Kidney epithelial cell (primary cell): ENCODE data around the gene KRTCAP2. TPM values are rescaled to one million over a fixed set of nuclear protein-coding genes. Genes with fewer than 3 reads are reported as not detected.
"Not testable (repeated sequence)": the region's sequence is repeated elsewhere in the genome, so short reads cannot be mapped to it uniquely, and the experiment has no call there.

ENCODE experiments used
- DNase-seq: peaks from one replicate; pipeline ENCODE4 v3.0.0-alpha.2; 2010; ENCODE audit warnings: low read depth
- H3K27me3 ChIP-seq: 2 replicates; pipeline ENCODE4 v1.6.0; 2011; ENCODE audit warnings: low read length; ENCODE audit not compliant: control insufficient read depth, insufficient read depth
- H3K36me3 ChIP-seq: 2 replicates; pipeline ENCODE4 v1.5.1; 2011; ENCODE audit warnings: low read length; ENCODE audit not compliant: control insufficient read depth, insufficient read depth
- H3K4me3 ChIP-seq: 2 replicates; pipeline ENCODE4 v1.5.1; 2011; ENCODE audit warnings: low read depth, mild to moderate bottlenecking, control low read depth, low read length
- total RNA-seq: library from RNA; depleted of rRNA; stranded (reverse); fragments of >200 nt; gene quantifications from 2 replicates; pipeline ENCODE4 v1.2.3, GENCODE V29; 2015
- TF ChIP-seq, protein P1 (sequence below): IDR thresholded peaks from 2 replicates; pipeline ENCODE4 v1.5.1; 2011; ENCODE audit warnings: mild to moderate bottlenecking, moderate library complexity, low read length, control low read depth, inconsistent platforms; ENCODE audit not compliant: insufficient read depth, poor library complexity, severe bottlenecking

The KRTCAP2 gene
- 207 and 241 TPM in 2 replicates for total RNA-seq

DNA sequence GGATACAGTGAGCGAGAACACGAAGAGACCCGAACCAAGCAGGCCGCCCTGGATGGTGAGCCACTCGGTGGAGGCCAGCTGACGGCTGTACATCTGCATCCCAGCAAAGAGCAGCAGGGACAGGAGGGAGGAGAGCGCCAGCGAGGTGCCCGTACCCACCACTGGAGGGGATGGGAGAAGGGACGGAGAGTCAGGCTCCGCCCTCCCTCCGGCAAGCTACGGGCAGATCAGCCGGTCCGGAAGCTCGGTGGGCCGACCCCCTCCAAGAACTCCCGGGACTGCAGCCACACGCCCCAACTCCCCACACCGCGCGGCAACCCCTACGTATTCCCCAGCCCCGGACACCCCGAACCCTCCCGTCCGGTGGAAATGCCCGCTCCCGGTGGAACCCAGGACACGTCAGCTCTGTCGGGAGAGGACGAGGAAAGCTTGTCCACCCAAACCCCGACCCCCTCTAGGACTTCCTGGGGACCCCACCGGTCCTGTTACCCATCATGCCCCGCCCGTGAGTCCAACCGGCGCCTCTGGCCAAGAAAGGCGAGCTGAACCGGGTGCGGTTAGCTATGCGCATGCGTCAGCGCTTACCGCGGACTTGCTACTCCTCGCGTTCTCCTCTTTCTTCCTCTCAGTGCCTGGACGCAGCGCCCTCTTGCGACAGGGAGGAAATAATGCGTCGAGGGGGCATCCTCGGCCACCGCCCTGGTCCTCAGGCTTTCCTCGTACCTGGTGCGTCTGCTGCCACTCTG lies at the start of gene KRTCAP2:
KRTCAP2 (minus strand) TSS at position 573 of the 746 bp plus-strand sequence; CDS start at position 493, 80 bp downstream.
- Histone ChIP-seq H3K36me3 (peaks cover 1% of the 10 kb centered on the region), H3K4me3 (peak within 1 kb of the TSS; percentile 85), H3K27me3 (no peaks in the 10 kb centered on the region)
- peak; percentile 86 for DNase-seq
- TF ChIP-seq, protein P1, sequence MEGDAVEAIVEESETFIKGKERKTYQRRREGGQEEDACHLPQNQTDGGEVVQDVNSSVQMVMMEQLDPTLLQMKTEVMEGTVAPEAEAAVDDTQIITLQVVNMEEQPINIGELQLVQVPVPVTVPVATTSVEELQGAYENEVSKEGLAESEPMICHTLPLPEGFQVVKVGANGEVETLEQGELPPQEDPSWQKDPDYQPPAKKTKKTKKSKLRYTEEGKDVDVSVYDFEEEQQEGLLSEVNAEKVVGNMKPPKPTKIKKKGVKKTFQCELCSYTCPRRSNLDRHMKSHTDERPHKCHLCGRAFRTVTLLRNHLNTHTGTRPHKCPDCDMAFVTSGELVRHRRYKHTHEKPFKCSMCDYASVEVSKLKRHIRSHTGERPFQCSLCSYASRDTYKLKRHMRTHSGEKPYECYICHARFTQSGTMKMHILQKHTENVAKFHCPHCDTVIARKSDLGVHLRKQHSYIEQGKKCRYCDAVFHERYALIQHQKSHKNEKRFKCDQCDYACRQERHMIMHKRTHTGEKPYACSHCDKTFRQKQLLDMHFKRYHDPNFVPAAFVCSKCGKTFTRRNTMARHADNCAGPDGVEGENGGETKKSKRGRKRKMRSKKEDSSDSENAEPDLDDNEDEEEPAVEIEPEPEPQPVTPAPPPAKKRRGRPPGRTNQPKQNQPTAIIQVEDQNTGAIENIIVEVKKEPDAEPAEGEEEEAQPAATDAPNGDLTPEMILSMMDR = peak; percentile 90

DNA sequence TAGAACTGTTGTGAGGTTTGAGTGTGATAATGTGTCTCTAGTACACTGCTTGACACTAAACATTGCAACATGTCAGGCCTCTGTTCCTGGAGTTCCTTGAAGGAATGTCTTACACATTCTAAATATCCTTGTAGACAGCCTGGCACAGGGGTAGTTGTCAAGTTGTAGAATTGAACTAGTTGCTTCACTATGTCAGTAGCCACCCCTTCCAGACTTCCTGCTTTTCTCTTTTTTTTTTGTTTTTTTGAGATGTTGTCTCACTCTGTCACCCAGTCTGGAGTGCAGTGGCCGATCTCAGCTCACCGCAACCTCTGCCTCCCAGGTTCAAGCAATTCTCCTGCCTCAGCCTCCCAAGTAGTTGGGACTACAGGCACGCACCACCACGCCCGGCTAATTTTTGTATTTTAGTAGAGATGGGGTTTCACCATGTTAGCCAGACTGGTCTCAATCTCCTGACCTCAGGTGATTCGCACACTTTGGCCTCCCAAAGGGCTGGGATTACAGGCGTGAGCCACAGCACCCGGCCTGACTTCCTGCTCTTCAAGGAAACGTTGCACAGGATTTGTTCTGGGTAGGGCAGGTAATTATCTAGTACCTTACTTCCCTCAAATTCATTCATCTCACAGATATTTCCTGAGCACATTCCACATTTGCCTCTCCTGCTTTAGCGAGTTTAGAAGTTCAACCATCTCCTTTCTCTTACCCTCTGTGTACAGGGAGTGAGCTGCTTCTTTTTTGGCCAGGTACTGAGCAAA lies 47.3 kb upstream of the KRTCAP2 start:
- not testable (repeated sequence) for H3K4me3 ChIP-seq, H3K36me3 ChIP-seq, H3K27me3 ChIP-seq, DNase-seq

DNA sequence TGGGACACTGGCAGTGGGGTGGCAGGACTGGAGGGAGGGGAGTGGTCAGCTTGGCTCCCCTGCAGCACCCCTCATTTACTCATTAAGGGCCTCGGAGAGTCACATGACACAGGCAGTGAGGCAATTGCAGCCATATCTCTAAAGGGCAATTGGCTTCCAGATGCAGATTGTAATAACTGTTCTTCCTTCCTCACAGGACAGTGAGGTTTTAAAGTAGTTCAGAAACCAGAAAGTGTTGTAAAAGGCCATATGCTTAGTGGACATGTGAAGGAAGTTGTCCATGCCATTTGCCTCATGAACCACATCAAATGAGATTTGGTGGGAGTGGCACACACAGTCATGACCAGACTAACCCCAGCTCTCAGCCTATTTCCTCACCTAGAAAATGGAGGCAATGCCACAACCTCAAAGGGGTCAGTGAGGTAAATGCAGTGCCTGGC lies 46.5 kb upstream of the KRTCAP2 start:
- Histone ChIP-seq H3K27me3 (no peaks in the 10 kb centered on the region), H3K36me3 (no peaks in the 10 kb centered on the region), H3K4me3 (no peak overlapping the region)
- TF ChIP-seq, protein P1 = no peak
- no peak for DNase-seq

DNA sequence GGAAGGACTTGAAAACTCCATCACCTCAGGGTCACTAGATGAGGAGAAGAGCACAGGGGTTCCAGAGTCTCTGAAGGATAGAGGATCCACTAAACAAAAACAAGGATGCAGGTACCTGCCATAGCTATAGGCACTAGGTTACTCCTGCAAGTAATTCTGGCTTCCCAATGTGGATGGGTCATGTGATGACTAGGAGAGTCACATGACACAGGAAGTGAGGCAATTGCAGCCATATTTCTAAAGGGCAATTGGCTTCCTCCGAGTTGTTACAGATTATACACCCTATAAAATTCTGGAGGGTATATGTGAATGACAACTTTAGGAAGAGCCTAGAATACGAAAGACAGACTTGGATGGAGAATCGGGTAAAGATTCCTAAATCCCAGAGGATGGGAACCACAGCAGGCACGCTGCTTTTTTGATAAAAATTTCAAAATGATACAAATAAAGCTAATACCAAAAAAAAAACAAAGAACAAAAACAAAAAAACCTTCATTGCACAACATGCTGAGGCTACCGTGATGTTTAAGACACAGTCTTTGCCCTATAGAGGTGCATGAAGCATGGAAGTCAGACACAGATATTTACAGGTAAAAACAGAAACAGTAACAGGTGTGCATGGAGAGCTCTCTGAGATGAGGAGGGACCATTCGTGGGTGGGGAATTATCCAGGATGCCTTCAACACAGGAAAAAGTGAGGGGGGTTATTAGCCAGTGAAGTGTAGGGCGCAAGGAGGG lies 45.9 kb upstream of the KRTCAP2 start:
- Histone ChIP-seq H3K27me3 (no peaks in the 10 kb centered on the region), H3K4me3 (no peak overlapping the region), H3K36me3 (no peaks in the 10 kb centered on the region)
- DNase-seq = no peak
- TF ChIP-seq, protein P1 = no peak

DNA sequence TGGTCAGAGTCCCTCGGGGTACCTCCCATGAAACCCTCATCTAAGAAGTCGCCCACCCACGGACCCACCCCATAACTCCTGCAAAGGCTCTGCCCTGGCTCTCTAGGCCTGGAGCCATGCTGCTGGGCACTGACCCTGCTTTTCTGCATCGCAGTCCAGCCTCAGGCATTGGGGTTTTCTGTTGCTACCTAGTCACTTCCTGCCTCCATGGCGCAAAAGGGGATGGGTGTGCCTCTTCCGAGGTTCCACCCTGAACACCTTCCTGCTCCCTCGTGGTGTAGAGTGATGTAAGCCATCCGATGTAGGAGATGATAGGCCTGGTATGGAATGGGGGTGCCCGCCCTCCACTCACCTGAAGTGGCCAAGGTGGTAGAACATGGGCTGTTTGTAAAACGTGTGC lies 41.6 kb upstream of the KRTCAP2 start:
- not testable (repeated sequence) for DNase-seq, H3K27me3 ChIP-seq

DNA sequence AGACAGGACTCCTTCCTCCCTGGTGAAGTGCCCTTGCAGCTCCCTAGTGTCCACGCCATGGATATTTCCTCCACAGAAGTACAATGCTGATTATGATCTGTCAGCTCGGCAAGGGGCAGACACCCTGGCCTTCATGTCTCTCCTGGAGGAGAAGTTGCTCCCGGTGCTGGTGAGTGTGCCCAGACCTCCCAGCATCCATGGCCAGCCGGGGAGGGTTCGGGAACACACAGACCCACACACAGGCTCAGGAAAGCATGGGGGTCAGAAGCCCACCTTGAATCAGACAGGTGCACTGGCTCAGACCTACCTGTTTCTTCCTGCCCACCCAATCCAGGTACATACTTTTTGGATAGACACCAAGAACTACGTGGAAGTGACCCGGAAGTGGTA lies 38.9 kb upstream of the KRTCAP2 start:
- not testable (repeated sequence) for H3K36me3 ChIP-seq, DNase-seq, H3K27me3 ChIP-seq, H3K4me3 ChIP-seq

More for the DNA sequence above, 41.6 kb upstream of the KRTCAP2 start:
- H3K4me3 ChIP-seq, H3K36me3 ChIP-seq: not testable (repeated sequence)

DNA sequence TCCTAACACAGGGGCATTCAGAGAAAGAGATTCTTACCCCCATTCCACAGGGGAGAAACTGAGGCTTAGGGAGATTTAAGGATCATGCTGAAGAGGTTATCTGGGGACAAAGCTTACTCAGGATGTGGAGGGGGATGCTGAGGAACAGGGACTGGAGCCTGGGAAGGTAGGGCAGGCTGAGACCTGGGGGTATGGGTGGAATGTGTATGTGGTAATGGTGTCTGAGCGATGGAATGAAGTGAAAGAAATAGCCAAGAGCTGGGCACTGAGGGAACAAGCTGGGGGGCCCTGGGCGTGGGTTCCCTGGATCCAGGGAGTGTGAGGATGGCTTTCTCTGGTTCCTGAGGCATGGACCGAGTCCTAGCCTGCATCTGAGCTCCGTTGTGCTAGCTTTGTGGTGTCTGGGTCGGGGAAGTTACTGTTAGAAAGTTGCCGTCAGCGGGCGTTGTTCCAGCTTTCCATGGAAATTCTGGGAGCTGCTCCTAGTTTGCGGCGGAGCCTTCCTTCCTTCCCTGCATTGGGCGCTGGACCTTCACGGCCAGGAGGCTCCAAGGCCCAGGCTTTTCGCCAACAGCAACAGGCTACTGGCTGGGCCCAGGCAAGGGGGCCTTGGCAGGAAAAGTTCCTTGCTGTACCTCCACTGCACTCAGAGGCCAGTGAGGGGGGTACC lies 38.4 kb upstream of the KRTCAP2 start:
- H3K4me3 ChIP-seq, H3K27me3 ChIP-seq, H3K36me3 ChIP-seq, DNase-seq: not testable (repeated sequence)
